CD4-positive, alpha-beta T cell treated with Interleukin-4 for 4 hours (primary cell): ENCODE data around the gene KLK14.

ENCODE experiments used
- DNase-seq: peaks from one replicate; pipeline ENCODE4 v3.0.0-alpha.2; 2020

KLK14 gene

GRCh38 chr19:51107406-51108065 lies 24.8 kb upstream of the KLK14 start:
- no peak for DNase-seq

GRCh38 chr19:51103926-51104341 lies 21.2 kb upstream of the KLK14 start:
- no peak for DNase-seq

- no peak for DNase-seq
Measured at GRCh38 chr19:51102991-51103390, 20.3 kb upstream of the KLK14 start.

GRCh38 chr19:51101171-51101865 lies 18.6 kb upstream of the KLK14 start:
- no peak for DNase-seq

GRCh38 chr19:51100601-51101000 lies 17.9 kb upstream of the KLK14 start:
- DNase-seq = no peak

GRCh38 chr19:51099047-51099382 lies 16.3 kb upstream of the KLK14 start:
- no peak for DNase-seq

GRCh38 chr19:51098365-51099046 lies 15.8 kb upstream of the KLK14 start:
- no peak for DNase-seq

- no peak for DNase-seq
Measured at GRCh38 chr19:51097796-51098195, 15.1 kb upstream of the KLK14 start.

GRCh38 chr19:51097166-51097738 lies 14.6 kb upstream of the KLK14 start:
- peak; percentile 55 for DNase-seq

GRCh38 chr19:51096473-51097165 lies 13.9 kb upstream of the KLK14 start:
- DNase-seq = no peak

GRCh38 chr19:51094696-51095279 lies 12.1 kb upstream of the KLK14 start:
- no peak for DNase-seq

GRCh38 chr19:51093510-51094345 lies 11.0 kb upstream of the KLK14 start:
- DNase-seq = no peak

- no peak for DNase-seq
Measured at GRCh38 chr19:51093101-51093500, 10.4 kb upstream of the KLK14 start.

GRCh38 chr19:51091895-51092873 lies 9.5 kb upstream of the KLK14 start:
- no peak for DNase-seq

- DNase-seq = no peak
Measured at GRCh38 chr19:51091126-51091525, 8.4 kb upstream of the KLK14 start.

- no peak for DNase-seq
Measured at GRCh38 chr19:51090471-51090870, 7.8 kb upstream of the KLK14 start.

- DNase-seq = no peak
Measured at GRCh38 chr19:51089786-51090185, 7.1 kb upstream of the KLK14 start.

- DNase-seq = no peak
Measured at GRCh38 chr19:51086153-51086850, 3.6 kb upstream of the KLK14 start.

- DNase-seq = no peak
Measured at GRCh38 chr19:51084505-51084904, 1.8 kb upstream of the KLK14 start.

GRCh38 chr19:51083783-51084182 lies 1.1 kb upstream of the KLK14 start:
- DNase-seq = no peak
